GM18526 (cell line): ENCODE measurements around the gene CYTL1.

Source experiments
- POLR2A ChIP-seq: IDR thresholded peaks from 3 replicates; pipeline ENCODE4 v1.6.1; 2011; ENCODE audit not compliant: insufficient read length; ENCODE audit errors: extremely low read depth

Gene CYTL1

GRCh38 chr4:5037553-5038551, 18.6 kb upstream of the CYTL1 start:
- TF ChIP-seq POLR2A = no peak

- no peak for TF ChIP-seq POLR2A
Observed at GRCh38 chr4:5036239-5036638, 17.0 kb upstream of the CYTL1 start.

GRCh38 chr4:5034206-5034605, 14.9 kb upstream of the CYTL1 start:
- no peak for TF ChIP-seq POLR2A

GRCh38 chr4:5033281-5033841, 14.1 kb upstream of the CYTL1 start:
- TF ChIP-seq POLR2A = no peak

GRCh38 chr4:5032813-5033212, 13.6 kb upstream of the CYTL1 start:
- no peak for TF ChIP-seq POLR2A

- no peak for TF ChIP-seq POLR2A
Observed at GRCh38 chr4:5030927-5031326, 11.7 kb upstream of the CYTL1 start.

GRCh38 chr4:5030221-5030620, 11.0 kb upstream of the CYTL1 start:
- no peak for TF ChIP-seq POLR2A

- TF ChIP-seq POLR2A = no peak
Observed at GRCh38 chr4:5029447-5029846, 10.2 kb upstream of the CYTL1 start.

GRCh38 chr4:5028480-5028879, 9.2 kb upstream of the CYTL1 start:
- no peak for TF ChIP-seq POLR2A

GRCh38 chr4:5027346-5027745, 8.1 kb upstream of the CYTL1 start:
- TF ChIP-seq POLR2A = no peak

- no peak for TF ChIP-seq POLR2A
Observed at GRCh38 chr4:5026371-5026770, 7.1 kb upstream of the CYTL1 start.

GRCh38 chr4:5024673-5025072, 5.4 kb upstream of the CYTL1 start:
- no peak for TF ChIP-seq POLR2A

- TF ChIP-seq POLR2A = no peak
Observed at GRCh38 chr4:5021546-5021945, 2.3 kb upstream of the CYTL1 start.

- TF ChIP-seq POLR2A = no peak
Observed at GRCh38 chr4:5020341-5020740, 1.1 kb upstream of the CYTL1 start.

- no peak for TF ChIP-seq POLR2A
Observed at GRCh38 chr4:5019796-5020195, 538 bp upstream of the CYTL1 start.

GRCh38 chr4:5018603-5019002, 655 bp downstream of the CYTL1 start:
- TF ChIP-seq POLR2A = no peak
